SU-DHL-6 (cell line): ENCODE data around the gene SLC5A8.

Source experiments
- EZH2phosphoT487 ChIP-seq: fragments of 200-600 bp; sonication (generic), shearing (Covaris generic); conservative IDR thresholded peaks from 2 replicates; pipeline ENCODE4 v1.6.1; 2018; ENCODE audit warnings: mild to moderate bottlenecking, antibody characterized with exemption, low read length, moderate library complexity, mixed read lengths
- TF ChIP-seq, protein P1 (sequence below): fragments of 200-600 bp; sonication (generic); IDR thresholded peaks from one replicate; pipeline ENCODE4 v1.5.1; 2017; ENCODE audit warnings: antibody characterized with exemption, mild to moderate bottlenecking, low read length, moderate library complexity; ENCODE audit not compliant: insufficient read depth, poor library complexity, severe bottlenecking

DNA sequence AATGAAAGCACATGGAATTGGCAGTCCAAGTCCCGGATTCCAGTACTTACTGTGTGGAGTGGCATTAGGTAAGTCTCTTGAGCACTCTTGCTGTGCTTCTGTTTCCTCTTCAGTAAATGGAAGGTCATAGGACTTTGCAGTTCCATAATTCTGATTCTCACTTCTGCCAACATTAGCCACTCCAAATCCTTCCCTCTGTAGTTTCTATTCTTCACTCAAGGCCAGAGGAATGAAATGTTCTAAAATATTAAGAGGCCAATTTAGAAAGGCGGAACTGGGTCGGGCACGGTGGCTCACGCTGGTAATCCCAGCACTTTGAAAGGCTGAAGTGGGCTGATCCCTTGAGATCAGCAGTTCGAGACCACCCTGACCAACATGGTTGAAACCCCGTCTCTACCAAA, 19.8 kb upstream of the SLC5A8 start:
- no peak for TF ChIP-seq EZH2phosphoT487
- TF ChIP-seq, protein P1, sequence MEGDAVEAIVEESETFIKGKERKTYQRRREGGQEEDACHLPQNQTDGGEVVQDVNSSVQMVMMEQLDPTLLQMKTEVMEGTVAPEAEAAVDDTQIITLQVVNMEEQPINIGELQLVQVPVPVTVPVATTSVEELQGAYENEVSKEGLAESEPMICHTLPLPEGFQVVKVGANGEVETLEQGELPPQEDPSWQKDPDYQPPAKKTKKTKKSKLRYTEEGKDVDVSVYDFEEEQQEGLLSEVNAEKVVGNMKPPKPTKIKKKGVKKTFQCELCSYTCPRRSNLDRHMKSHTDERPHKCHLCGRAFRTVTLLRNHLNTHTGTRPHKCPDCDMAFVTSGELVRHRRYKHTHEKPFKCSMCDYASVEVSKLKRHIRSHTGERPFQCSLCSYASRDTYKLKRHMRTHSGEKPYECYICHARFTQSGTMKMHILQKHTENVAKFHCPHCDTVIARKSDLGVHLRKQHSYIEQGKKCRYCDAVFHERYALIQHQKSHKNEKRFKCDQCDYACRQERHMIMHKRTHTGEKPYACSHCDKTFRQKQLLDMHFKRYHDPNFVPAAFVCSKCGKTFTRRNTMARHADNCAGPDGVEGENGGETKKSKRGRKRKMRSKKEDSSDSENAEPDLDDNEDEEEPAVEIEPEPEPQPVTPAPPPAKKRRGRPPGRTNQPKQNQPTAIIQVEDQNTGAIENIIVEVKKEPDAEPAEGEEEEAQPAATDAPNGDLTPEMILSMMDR, result no peak
